SK-N-SH (cell line): Measurements from ENCODE around the gene AGPAT3. TPM values are rescaled to one million over a fixed set of nuclear protein-coding genes. Genes with fewer than 3 reads are reported as not detected.

Source experiments
- CTCF ChIA-PET: fragments of 300-600, 350-600 bp; formaldehyde crosslinking; extraction: SDS; loops from one replicate; lab custom pipeline; 2021; lab: Yijun Ruan, JAX
- POLR2A ChIA-PET: fragments of 350-600 bp; sonication (Branson Sonifier 250); formaldehyde crosslinking; extraction: SDS; loops from one replicate; lab custom pipeline; 2020; ENCODE audit warnings: antibody characterized with exemption, inconsistent platforms; lab: Yijun Ruan, JAX
- DNase-seq: peaks from one replicate; pipeline ENCODE4 v3.0.0; 2012
- H2AFZ ChIP-seq: fragments of 200-600 bp; sonication (generic); 2 replicates; pipeline ENCODE4 v1.8.1; 2016; ENCODE audit warnings: antibody characterized with exemption, mild to moderate bottlenecking, low read depth
- H3F3A ChIP-seq: fragments of 200-600 bp; sonication (generic); replicated peaks from 2 replicates; pipeline ENCODE3; 2016; ENCODE audit warnings: antibody characterized with exemption, mild to moderate bottlenecking; ENCODE audit not compliant: insufficient read depth
- H3K27ac ChIP-seq, 2 experiments: fragments of 200-500 bp in 1 of 2; fragments of 200-600 bp in 1 of 2; sonication (Bioruptor generic) in 1 of 2; sonication (generic), shearing (Covaris generic) in 1 of 2; 2 replicates each; pipeline versions ENCODE4 v1.5.1 to v1.6.1; 2014 to 2016; ENCODE audit warnings: low read depth in 2 of 2, inconsistent platforms in 1 of 2, low read length in 1 of 2, mild to moderate bottlenecking in 1 of 2, mixed read lengths in 1 of 2
- H3K27me3 ChIP-seq: fragments of 200-600 bp; sonication (generic), shearing (Covaris generic); 2 replicates; pipeline ENCODE4 v1.6.1; 2016; ENCODE audit warnings: mixed run types; ENCODE audit not compliant: insufficient read depth
- H3K36me3 ChIP-seq, 2 experiments: fragments of 200-500 bp in 1 of 2; fragments of 200-600 bp in 1 of 2; sonication (Bioruptor generic) in 1 of 2; sonication (generic) in 1 of 2; replicated peaks in 1 of 2; 2 replicates each; pipeline versions ENCODE3 to v1.5.1; 2014 to 2016; ENCODE audit warnings: low read length in 1 of 2, mild to moderate bottlenecking in 1 of 2; ENCODE audit not compliant: insufficient read depth in 2 of 2, control insufficient read depth in 1 of 2
- H3K4me1 ChIP-seq, 2 experiments: fragments of 200-500 bp in 1 of 2; fragments of 200-600 bp in 1 of 2; sonication (Bioruptor generic) in 1 of 2; sonication (generic), shearing (Covaris generic) in 1 of 2; 2 replicates each; pipeline versions ENCODE4 v1.5.1 to v1.6.1; 2014 to 2016; ENCODE audit warnings: low read depth in 1 of 2, low read length in 1 of 2, mixed run types in 1 of 2; ENCODE audit not compliant: insufficient read depth in 2 of 2, control insufficient read depth in 1 of 2
- H3K4me2 ChIP-seq: fragments of 200-600 bp; sonication (generic), shearing (Covaris generic); 2 replicates; pipeline ENCODE4 v1.6.1; 2017; ENCODE audit warnings: mixed run types
- H3K4me3 ChIP-seq, 2 experiments: fragments of 200-500 bp in 1 of 2; fragments of 200-600 bp in 1 of 2; sonication (Bioruptor generic) in 1 of 2; sonication (generic), shearing (Covaris generic) in 1 of 2; 2 replicates each; pipeline versions ENCODE4 v1.5.1 to v1.8.1; 2014 to 2016; ENCODE audit warnings: low read depth in 2 of 2, inconsistent platforms in 1 of 2, low read length in 1 of 2, mild to moderate bottlenecking in 1 of 2, mixed read lengths in 1 of 2, moderate library complexity in 1 of 2
- H3K79me2 ChIP-seq: fragments of 200-600 bp; sonication (generic); 2 replicates; pipeline ENCODE4 v1.8.1; 2017; ENCODE audit warnings: mild to moderate bottlenecking; ENCODE audit not compliant: insufficient read depth
- H3K9ac ChIP-seq: fragments of 200-600 bp; sonication (generic); 2 replicates; pipeline ENCODE4 v1.6.1; 2017; ENCODE audit warnings: mixed run types
- H3K9me2 ChIP-seq: fragments of 200-600 bp; sonication (generic); 2 replicates; pipeline ENCODE4 v1.6.1; 2017; ENCODE audit warnings: mixed run types
- H3K9me3 ChIP-seq: fragments of 200-600 bp; sonication (generic); 2 replicates; pipeline ENCODE4 v1.6.1; 2017; ENCODE audit warnings: mixed run types, mild to moderate bottlenecking, moderate library complexity
- H4K20me1 ChIP-seq: fragments of 200-600 bp; sonication (generic); 2 replicates; pipeline ENCODE4 v1.6.1; 2017; ENCODE audit warnings: mild to moderate bottlenecking, mixed run types; ENCODE audit not compliant: insufficient read depth
- CHD2 ChIP-seq: fragments of 150-350 bp; IDR thresholded peaks from 2 replicates; pipeline ENCODE4 v1.6.1; 2018; ENCODE audit warnings: low read length; ENCODE audit not compliant: partially characterized antibody
- ELF1 ChIP-seq: IDR thresholded peaks from 2 replicates; pipeline ENCODE4 v1.4.0; 2012
- GABPA ChIP-seq: IDR thresholded peaks from 2 replicates; pipeline ENCODE4 v1.4.0; 2012; ENCODE audit warnings: low read depth, mild to moderate bottlenecking
- IRF3 ChIP-seq: fragments of 150-350 bp; IDR thresholded peaks from 2 replicates; pipeline ENCODE4 v1.6.1; 2016; ENCODE audit warnings: mild to moderate bottlenecking, low read depth, low read length
- PBX3 ChIP-seq: IDR thresholded peaks from 2 replicates; pipeline ENCODE4; 2012
- POLR2AphosphoS5 ChIP-seq: IDR thresholded peaks from 2 replicates; pipeline ENCODE4 v1.6.1; 2012; ENCODE audit warnings: low read depth, low read length
- REST ChIP-seq: IDR thresholded peaks from 2 replicates; pipeline ENCODE4 v1.6.1; 2012; ENCODE audit warnings: mild to moderate bottlenecking, low read depth, low read length, moderate library complexity
- TAF1 ChIP-seq: IDR thresholded peaks from 2 replicates; pipeline ENCODE4 v1.6.1; 2012; ENCODE audit warnings: low read depth, mild to moderate bottlenecking, low read length, moderate library complexity, borderline replicate concordance
- TEAD4 ChIP-seq: IDR thresholded peaks from 2 replicates; pipeline ENCODE4 v1.4.0; 2012; ENCODE audit warnings: mild to moderate bottlenecking, borderline replicate concordance; ENCODE audit not compliant: insufficient read depth
- USF1 ChIP-seq: IDR thresholded peaks from 2 replicates; pipeline ENCODE4 v1.4.0; 2012; ENCODE audit warnings: low read depth, borderline replicate concordance
- USF2 ChIP-seq: fragments of 150-350 bp; IDR thresholded peaks from 2 replicates; pipeline ENCODE4 v1.6.1; 2017; ENCODE audit warnings: antibody characterized with exemption, low read length, low read depth, borderline replicate concordance
- ZBTB33 ChIP-seq: IDR thresholded peaks from 2 replicates; pipeline ENCODE4 v1.4.0; 2012; ENCODE audit warnings: low read depth, borderline replicate concordance
- WGBS: methylation state at CpG from one replicate; pipeline ENCODE4 v1.1.6; 2017; ENCODE audit warnings: low lambda C conversion rate; 5-methylcytosine and 5-hydroxymethylcytosine counted together
- polyA plus RNA-seq, 3 experiments: library from polyadenylated mRNA; depleted of rRNA; stranded (reverse); fragments of >200 nt; gene quantifications; 2 replicates each; pipeline ENCODE4 v1.2.3, GENCODE V29; 2012

AGPAT3 gene
- polyA plus RNA-seq, 1 of the 3 experiments (the other 2 are of a cell fraction): 35.3 TPM

- CTCF ChIA-PET: interaction anchor here (0.9 to 2.6 kb wide), 5 partner anchors 11 to 60 kb away, joined by 3 to 6 read pairs (median 5); no protein-coding TSS in a partner anchor
- H3F3A ChIP-seq: no peaks in the 10 kb centered on the region
- no peak overlapping the region for H2AFZ ChIP-seq
- H4K20me1 ChIP-seq: peaks cover 26% of the 10 kb centered on the region; the same call in 1 of the 2 replicates
- WGBS: 100% methylated on average over 2 of the region's 21 CpGs
- POLR2A ChIA-PET: no interaction called here
- H3K4me3 ChIP-seq: no peak overlapping the region
- no peaks in the 10 kb centered on the region for H3K9me3 ChIP-seq
- H3K9me2 ChIP-seq: no peaks in the 10 kb centered on the region
- no peak overlapping the region for H3K4me2 ChIP-seq
- TF ChIP-seq TAF1 (no peak), GABPA (no peak), USF1 (no peak), POLR2AphosphoS5 (no peak), ZBTB33 (no peak), PBX3 (no peak), CHD2 (no peak)
- H3K27me3 ChIP-seq: no peaks in the 10 kb centered on the region
- DNase-seq: no peak
- peaks cover 19% of the 10 kb centered on the region; the same call in 1 of the 2 replicates for H3K79me2 ChIP-seq
- peaks cover 0 to 5% of the 10 kb centered on the region in 2 experiments for H3K36me3 ChIP-seq
- H3K4me1 ChIP-seq: no peaks in the 10 kb centered on the region; a peak in 1 of 4 replicates
- H3K27ac ChIP-seq: no peak overlapping the region
- no peak overlapping the region for H3K9ac ChIP-seq
Measured at GRCh38 chr21:43940329-43941050, 75.5 kb downstream of the AGPAT3 start.

GRCh38 chr21:43942201-43942600 lies 77.2 kb downstream of the AGPAT3 start:
- H3K9me2 ChIP-seq: no peaks in the 10 kb centered on the region
- CTCF ChIA-PET: interaction anchor here (1.2 to 2.6 kb wide), 5 partner anchors 10 to 117 kb away, joined by 4 to 8 read pairs (median 6); no protein-coding TSS in a partner anchor
- H3K27me3 ChIP-seq: no peaks in the 10 kb centered on the region
- H3K4me2 ChIP-seq: no peak overlapping the region
- H3K79me2 ChIP-seq: peaks cover 19% of the 10 kb centered on the region; the same call in 1 of the 2 replicates
- H3K9ac ChIP-seq: no peak overlapping the region
- H3K4me3 ChIP-seq: no peak overlapping the region
- 96% methylated on average over 5 of the region's 20 CpGs for WGBS
- no peaks in the 10 kb centered on the region for H3F3A ChIP-seq
- TF ChIP-seq IRF3: no peak
- no peak for TF ChIP-seq REST
- TF ChIP-seq USF2: no peak
- no peak for TF ChIP-seq ELF1
- TF ChIP-seq TEAD4: no peak
- no peak for TF ChIP-seq TAF1
- peaks cover 0 to 5% of the 10 kb centered on the region in 2 experiments for H3K36me3 ChIP-seq
- no peaks in the 10 kb centered on the region for H3K9me3 ChIP-seq
- DNase-seq: no peak
- POLR2A ChIA-PET: no interaction called here
- H2AFZ ChIP-seq: no peak overlapping the region
- peaks cover 23% of the 10 kb centered on the region; the same call in 1 of the 2 replicates for H4K20me1 ChIP-seq
- H3K27ac ChIP-seq: no peak overlapping the region
- H3K4me1 ChIP-seq: no peaks in the 10 kb centered on the region; a peak in 1 of 4 replicates
